Endothelial cell (in vitro differentiated cells): Measurements from ENCODE around the gene CREG1. TPM values are rescaled to one million over a fixed set of nuclear protein-coding genes. Genes with fewer than 3 reads are reported as not detected.

Experiments used
- DNase-seq: peaks from one replicate; pipeline ENCODE4 v3.0.0; 2021; ENCODE audit warnings: low spot score
- H3K27ac Mint-ChIP-seq: one replicate; pipeline ENCODE4 v1.8.0; 2021; ENCODE audit warnings: mixed read lengths, inconsistent platforms; ENCODE audit not compliant: unreplicated experiment
- H3K27me3 Mint-ChIP-seq: one replicate; pipeline ENCODE4 v1.8.0; 2021; ENCODE audit warnings: mild to moderate bottlenecking, moderate library complexity, mixed read lengths, inconsistent platforms; ENCODE audit not compliant: unreplicated experiment
- H3K36me3 Mint-ChIP-seq: one replicate; pipeline ENCODE4 v1.8.0; 2021; ENCODE audit warnings: mild to moderate bottlenecking, low read depth, mixed read lengths, inconsistent platforms; ENCODE audit not compliant: unreplicated experiment
- H3K4me1 Mint-ChIP-seq: one replicate; pipeline ENCODE4 v1.8.0; 2021; ENCODE audit warnings: mild to moderate bottlenecking, mixed read lengths, inconsistent platforms; ENCODE audit not compliant: unreplicated experiment
- H3K4me3 Mint-ChIP-seq: one replicate; pipeline ENCODE4 v1.8.0; 2021; ENCODE audit warnings: mild to moderate bottlenecking, mixed read lengths, inconsistent platforms; ENCODE audit not compliant: unreplicated experiment
- H3K9me3 Mint-ChIP-seq: one replicate; pipeline ENCODE4 v1.8.0; 2021; ENCODE audit warnings: mixed read lengths, inconsistent platforms; ENCODE audit not compliant: unreplicated experiment
- total RNA-seq: library from RNA; stranded (reverse); fragmentation: NEBNext Ultra II Directional; extraction: Animal tissue kit (Norgen Biotek cat#: 25700); gene quantifications from one replicate; pipeline ENCODE4 v1.2.1, GENCODE V29; 2021; ENCODE audit not compliant: unreplicated experiment
- TF ChIP-seq, protein P1 (sequence below): fragments of 200-600 bp; sonication (generic); IDR thresholded peaks from one replicate; pipeline ENCODE4 v1.5.0; 2021; ENCODE audit warnings: antibody characterized with exemption; ENCODE audit not compliant: unreplicated experiment

The CREG1 gene
- total RNA-seq, 1 donor from 2014 or later: 22.2 TPM

DNA sequence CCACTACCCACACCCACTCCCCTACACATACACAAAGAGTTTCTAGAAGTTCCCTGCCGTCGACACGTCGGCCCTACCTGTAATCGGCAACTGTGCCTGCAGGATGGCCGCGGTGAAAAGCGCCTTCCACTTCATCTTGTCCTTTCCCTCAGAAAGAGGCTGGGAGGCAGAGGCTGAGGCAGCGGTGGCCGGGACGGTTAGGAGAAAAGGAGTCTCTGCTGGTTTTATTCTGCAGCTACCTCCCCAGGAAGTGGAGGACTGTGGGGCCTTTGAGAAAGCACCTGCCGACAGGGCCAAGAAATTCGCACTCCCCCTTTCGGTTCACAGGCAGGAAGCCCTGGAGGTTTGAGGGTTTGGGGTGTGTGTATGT is 35.2 kb downstream of the CREG1 start, which contains the start of gene CD247:
TSS of gene CD247 (minus strand) at position 199 of the 370 bp plus-strand sequence. CDS start at position 135, 64 bp downstream.
- Mint-ChIP-seq H3K36me3 (no peaks in the 10 kb centered on the region), H3K4me3 (no peak within 1 kb of the TSS), H3K9me3 (no peaks in the 10 kb centered on the region), H3K4me1 (peaks cover 6% of the 10 kb centered on the region), H3K27me3 (no peaks in the 10 kb centered on the region), H3K27ac (no peak within 1 kb of the TSS)
- TF ChIP-seq, protein P1, sequence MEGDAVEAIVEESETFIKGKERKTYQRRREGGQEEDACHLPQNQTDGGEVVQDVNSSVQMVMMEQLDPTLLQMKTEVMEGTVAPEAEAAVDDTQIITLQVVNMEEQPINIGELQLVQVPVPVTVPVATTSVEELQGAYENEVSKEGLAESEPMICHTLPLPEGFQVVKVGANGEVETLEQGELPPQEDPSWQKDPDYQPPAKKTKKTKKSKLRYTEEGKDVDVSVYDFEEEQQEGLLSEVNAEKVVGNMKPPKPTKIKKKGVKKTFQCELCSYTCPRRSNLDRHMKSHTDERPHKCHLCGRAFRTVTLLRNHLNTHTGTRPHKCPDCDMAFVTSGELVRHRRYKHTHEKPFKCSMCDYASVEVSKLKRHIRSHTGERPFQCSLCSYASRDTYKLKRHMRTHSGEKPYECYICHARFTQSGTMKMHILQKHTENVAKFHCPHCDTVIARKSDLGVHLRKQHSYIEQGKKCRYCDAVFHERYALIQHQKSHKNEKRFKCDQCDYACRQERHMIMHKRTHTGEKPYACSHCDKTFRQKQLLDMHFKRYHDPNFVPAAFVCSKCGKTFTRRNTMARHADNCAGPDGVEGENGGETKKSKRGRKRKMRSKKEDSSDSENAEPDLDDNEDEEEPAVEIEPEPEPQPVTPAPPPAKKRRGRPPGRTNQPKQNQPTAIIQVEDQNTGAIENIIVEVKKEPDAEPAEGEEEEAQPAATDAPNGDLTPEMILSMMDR: no peak
- no peak for DNase-seq

DNA sequence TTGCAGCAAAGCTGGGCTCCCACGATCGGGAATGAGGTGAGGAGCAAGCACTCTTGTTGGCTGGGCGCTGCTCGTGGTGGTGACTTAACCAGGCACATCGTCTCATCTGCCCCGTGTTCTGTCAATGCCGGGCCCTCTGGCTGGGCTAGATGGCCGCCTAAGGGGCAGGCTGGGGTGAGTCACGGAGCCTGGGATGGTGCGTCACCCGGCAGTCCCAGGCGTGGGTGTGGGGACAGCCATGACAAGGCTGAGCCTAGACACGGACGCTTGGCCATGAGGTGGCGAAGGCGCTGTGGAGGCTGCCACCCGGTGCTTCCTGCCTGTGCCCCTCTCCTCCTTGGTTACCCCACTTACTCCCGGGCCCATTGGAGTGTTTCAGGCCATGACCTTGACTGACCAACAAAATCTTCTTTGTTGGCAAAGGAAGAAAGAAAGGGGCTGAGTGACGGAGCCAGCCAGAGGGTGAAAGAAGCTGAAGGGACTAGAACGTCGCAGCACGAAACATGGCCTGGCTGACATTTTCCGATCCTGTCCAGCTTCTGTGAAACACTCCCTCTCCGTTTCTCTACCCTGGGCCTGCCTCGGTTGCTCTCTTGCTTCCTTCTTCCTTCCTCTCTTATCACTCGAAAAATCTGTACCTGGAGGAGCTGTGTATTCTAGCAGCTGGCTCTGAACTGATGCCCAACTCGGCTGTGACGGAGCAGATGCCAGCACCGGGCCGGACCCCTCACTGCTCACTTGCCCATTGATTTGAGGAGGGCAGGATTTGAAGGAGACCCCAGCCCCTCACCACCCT is 35.8 kb downstream of the CREG1 start:
- no peaks in the 10 kb centered on the region for H3K27me3 Mint-ChIP-seq
- H3K27ac Mint-ChIP-seq: no peak overlapping the region
- DNase-seq: no peak
- TF ChIP-seq, protein P1: no peak
- peaks cover 6% of the 10 kb centered on the region for H3K4me1 Mint-ChIP-seq
- H3K36me3 Mint-ChIP-seq: no peaks in the 10 kb centered on the region
- no peak overlapping the region for H3K4me3 Mint-ChIP-seq
- H3K9me3 Mint-ChIP-seq: no peaks in the 10 kb centered on the region

DNA sequence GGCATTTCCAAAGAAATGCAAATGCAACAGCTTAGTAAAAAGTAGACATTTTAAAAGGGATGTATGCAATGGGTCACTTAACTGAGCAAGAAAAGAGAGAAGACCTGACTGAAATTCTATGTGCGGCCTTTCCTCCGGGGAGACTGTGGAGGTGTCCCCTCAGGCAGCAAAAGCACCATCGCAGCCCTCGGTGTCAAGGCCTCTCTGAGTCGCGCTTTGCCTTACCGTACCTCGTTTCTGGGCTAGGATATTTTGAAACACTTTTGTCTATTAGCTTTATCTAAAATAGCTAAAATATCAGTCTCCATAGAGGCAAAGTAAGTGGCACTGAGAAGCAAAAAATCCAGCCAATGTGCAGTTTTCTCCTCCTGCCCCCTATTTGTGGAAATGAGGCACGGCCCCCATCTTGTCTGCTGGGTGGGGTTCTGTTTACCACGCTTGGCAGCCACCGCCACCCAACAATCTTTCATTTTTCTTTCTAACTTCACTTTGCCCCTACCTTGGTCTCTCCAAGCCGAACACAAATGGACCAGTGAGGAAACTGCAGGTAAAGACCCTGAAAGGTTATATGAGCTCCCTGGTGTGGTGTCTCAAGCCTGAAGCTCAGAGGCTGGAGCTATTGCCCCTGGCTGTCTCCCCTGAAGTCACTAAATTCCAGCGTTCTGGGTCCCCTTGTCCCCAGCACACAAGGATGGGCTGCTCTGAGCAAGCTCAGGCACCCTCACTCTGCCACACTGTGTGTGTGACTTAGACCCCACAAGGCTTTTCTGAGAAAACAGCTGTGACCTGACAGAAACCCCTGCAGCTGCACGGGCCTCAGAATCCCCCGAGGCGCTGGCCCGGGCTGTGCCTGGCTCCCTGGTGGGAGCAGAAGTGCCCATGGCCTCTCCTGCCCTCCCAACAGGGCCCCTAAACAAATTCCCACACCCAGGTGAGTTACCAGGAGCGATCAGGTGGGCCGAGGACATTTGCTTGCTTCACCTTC is 36.9 kb downstream of the CREG1 start:
- H3K4me3 Mint-ChIP-seq: no peak overlapping the region
- H3K9me3 Mint-ChIP-seq: no peaks in the 10 kb centered on the region
- no peak overlapping the region for H3K27ac Mint-ChIP-seq
- TF ChIP-seq, protein P1: no peak
- H3K27me3 Mint-ChIP-seq: no peaks in the 10 kb centered on the region
- no peak for DNase-seq
- peaks cover 6% of the 10 kb centered on the region for H3K4me1 Mint-ChIP-seq
- H3K36me3 Mint-ChIP-seq: no peaks in the 10 kb centered on the region

DNA sequence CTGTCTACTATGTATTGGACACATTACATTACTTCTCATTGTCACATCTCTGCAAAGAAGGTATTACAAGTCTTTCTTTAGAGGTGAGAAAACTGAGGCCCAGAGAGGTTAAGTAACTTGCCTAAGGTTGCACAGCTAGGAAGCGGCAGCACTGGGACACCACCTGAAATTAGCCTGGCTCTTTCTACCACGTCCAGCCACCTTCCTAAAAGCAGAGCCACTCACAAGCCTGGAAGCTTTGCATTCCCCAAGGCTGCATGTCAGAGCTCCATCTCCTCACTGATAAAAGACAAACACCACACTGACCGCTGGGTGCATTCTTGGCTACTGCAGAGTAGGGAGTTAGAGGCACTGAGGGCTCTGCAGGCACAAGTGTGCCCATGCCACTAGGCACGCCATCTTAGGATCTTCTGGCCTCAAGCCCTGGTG is 37.7 kb downstream of the CREG1 start:
- Mint-ChIP-seq H3K9me3 (no peaks in the 10 kb centered on the region), H3K4me3 (no peak overlapping the region), H3K27ac (no peak overlapping the region), H3K4me1 (peaks cover 5% of the 10 kb centered on the region), H3K27me3 (no peaks in the 10 kb centered on the region), H3K36me3 (no peaks in the 10 kb centered on the region)
- DNase-seq: no peak
- TF ChIP-seq, protein P1: no peak
